Hepatocyte (in vitro differentiated cells): Measurements from ENCODE around the gene GARS1.

ENCODE experiments used
- EZH2 ChIP-seq: fragments of 200-600 bp; sonication (generic); IDR thresholded peaks from 2 replicates; pipeline ENCODE4 v1.6.1; 2016; ENCODE audit warnings: antibody characterized with exemption, mild to moderate bottlenecking, borderline replicate concordance
- EZH2phosphoT487 ChIP-seq: fragments of 200-600 bp; sonication (generic); IDR thresholded peaks from one replicate; pipeline ENCODE4 v1.6.1; 2018; ENCODE audit warnings: antibody characterized with exemption, mild to moderate bottlenecking, low read depth, moderate library complexity; ENCODE audit not compliant: unreplicated experiment, severe bottlenecking
- TF ChIP-seq, protein P1 (sequence below): fragments of 200-600 bp; sonication (generic); IDR thresholded peaks from 2 replicates; pipeline ENCODE4 v1.5.1; 2016; ENCODE audit warnings: antibody characterized with exemption, mild to moderate bottlenecking; ENCODE audit not compliant: poor library complexity

GRCh38 chr7:30625283-30625682 lies 30.6 kb downstream of the GARS1 start:
- TF ChIP-seq EZH2 (no peak), EZH2phosphoT487 (no peak)
- TF ChIP-seq, protein P1, sequence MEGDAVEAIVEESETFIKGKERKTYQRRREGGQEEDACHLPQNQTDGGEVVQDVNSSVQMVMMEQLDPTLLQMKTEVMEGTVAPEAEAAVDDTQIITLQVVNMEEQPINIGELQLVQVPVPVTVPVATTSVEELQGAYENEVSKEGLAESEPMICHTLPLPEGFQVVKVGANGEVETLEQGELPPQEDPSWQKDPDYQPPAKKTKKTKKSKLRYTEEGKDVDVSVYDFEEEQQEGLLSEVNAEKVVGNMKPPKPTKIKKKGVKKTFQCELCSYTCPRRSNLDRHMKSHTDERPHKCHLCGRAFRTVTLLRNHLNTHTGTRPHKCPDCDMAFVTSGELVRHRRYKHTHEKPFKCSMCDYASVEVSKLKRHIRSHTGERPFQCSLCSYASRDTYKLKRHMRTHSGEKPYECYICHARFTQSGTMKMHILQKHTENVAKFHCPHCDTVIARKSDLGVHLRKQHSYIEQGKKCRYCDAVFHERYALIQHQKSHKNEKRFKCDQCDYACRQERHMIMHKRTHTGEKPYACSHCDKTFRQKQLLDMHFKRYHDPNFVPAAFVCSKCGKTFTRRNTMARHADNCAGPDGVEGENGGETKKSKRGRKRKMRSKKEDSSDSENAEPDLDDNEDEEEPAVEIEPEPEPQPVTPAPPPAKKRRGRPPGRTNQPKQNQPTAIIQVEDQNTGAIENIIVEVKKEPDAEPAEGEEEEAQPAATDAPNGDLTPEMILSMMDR = peak; percentile 17
